Endothelial cell of umbilical vein (primary cell): ENCODE measurements around the gene CCSER2. TPM values are rescaled to one million over a fixed set of nuclear protein-coding genes. Genes with fewer than 3 reads are reported as not detected.
A peak's percentile ranks its signal among the peaks of the same experiment; 100 is the strongest.

Experiments used
- BruUV-seq: library from RNA; stranded (reverse); fragments of 400-500 nt; replicated peaks from 2 replicates; lab custom pipeline; 2021; lab: Mats Ljungman, UMichigan
- CTCF ChIA-PET: fragments of 300-600, 350-600 bp; sonication (Branson Sonifier 250); formaldehyde crosslinking; loops from one replicate; lab custom pipeline; 2021; ENCODE audit warnings: antibody characterized with exemption, inconsistent platforms; lab: Charles Lee
- POLR2A ChIA-PET: fragments of 300-600, 350-600 bp; sonication (Branson Sonifier 250); formaldehyde crosslinking; loops from one replicate; lab custom pipeline; 2021; ENCODE audit warnings: antibody characterized with exemption, inconsistent platforms; lab: Charles Lee
- DNase-seq: peaks from one replicate; pipeline ENCODE4 v3.0.0-alpha.2; 2011; ENCODE audit warnings: low read depth, low spot score
- FAIRE-seq: peaks from 2 replicates; lab custom pipeline; 2011; peaks lifted over from hg19 to GRCh38; lab: Jason Lieb, UNC
- H2AFZ ChIP-seq: 2 replicates; pipeline ENCODE4 v1.6.0; 2012; ENCODE audit warnings: low read depth, low read length, control low read depth, inconsistent platforms
- H3K27ac ChIP-seq: 2 replicates; pipeline ENCODE4 v1.5.1; 2011; ENCODE audit warnings: low read depth, mild to moderate bottlenecking, control low read depth, low read length, moderate library complexity; ENCODE audit not compliant: insufficient read depth
- H3K27me3 ChIP-seq, 2 experiments: 2 replicates each; pipeline versions ENCODE4 v1.6.0 to v1.6.1; 2011; ENCODE audit warnings: low read length in 2 of 2, mixed read lengths in 1 of 2; ENCODE audit not compliant: control insufficient read depth in 2 of 2, insufficient read depth in 2 of 2
- H3K36me3 ChIP-seq, 2 experiments: 2 replicates in 1 of 2; 3 replicates in 1 of 2; pipeline ENCODE4 v1.5.1; 2011; ENCODE audit warnings: low read length in 2 of 2, mild to moderate bottlenecking in 1 of 2, moderate library complexity in 1 of 2; ENCODE audit not compliant: control insufficient read depth in 2 of 2, insufficient read depth in 2 of 2; ENCODE audit errors: extremely low read depth in 1 of 2
- H3K4me1 ChIP-seq: 3 replicates; pipeline ENCODE4 v1.5.1; 2011; ENCODE audit warnings: mild to moderate bottlenecking, low read length; ENCODE audit not compliant: control insufficient read depth, insufficient read depth; ENCODE audit errors: extremely low read depth
- H3K4me2 ChIP-seq: 2 replicates; pipeline ENCODE4 v1.6.1; 2011; ENCODE audit warnings: low read length, control low read depth, mixed read lengths; ENCODE audit not compliant: insufficient read depth
- H3K4me3 ChIP-seq, 3 experiments: fragments of 200-600 bp in 1 of 3; sonication (generic), shearing (Covaris generic) in 1 of 3; replicated peaks in 1 of 3; 2 replicates each; pipeline ENCODE4 v1.5.1; 2011 to 2016; ENCODE audit warnings: control low read depth in 3 of 3, low read length in 3 of 3, mild to moderate bottlenecking in 2 of 3, inconsistent platforms in 1 of 3, low read depth in 1 of 3, moderate library complexity in 1 of 3; ENCODE audit not compliant: insufficient read depth in 1 of 3
- H3K79me2 ChIP-seq: 2 replicates; pipeline ENCODE4 v1.6.0; 2012; ENCODE audit warnings: low read length, inconsistent platforms; ENCODE audit not compliant: control insufficient read depth, insufficient read depth
- H3K9ac ChIP-seq: replicated peaks from 2 replicates; pipeline ENCODE3; 2011; ENCODE audit warnings: low read length, control low read depth; ENCODE audit not compliant: insufficient read depth; ENCODE audit errors: extremely low read depth
- H3K9me1 ChIP-seq: replicated peaks from 3 replicates; pipeline ENCODE4 v1.6.0; 2011; ENCODE audit warnings: mild to moderate bottlenecking, low read length; ENCODE audit not compliant: control insufficient read depth, insufficient read depth; ENCODE audit errors: extremely low read depth
- H3K9me3 ChIP-seq: replicated peaks from 2 replicates; pipeline ENCODE4 v1.5.1; 2012; ENCODE audit warnings: low read length, inconsistent platforms; ENCODE audit not compliant: control insufficient read depth, insufficient read depth
- H4K20me1 ChIP-seq: replicated peaks from 2 replicates; pipeline ENCODE3; 2011; ENCODE audit warnings: mild to moderate bottlenecking, low read length; ENCODE audit not compliant: control insufficient read depth, insufficient read depth; ENCODE audit errors: extremely low read depth
- FOS ChIP-seq: IDR thresholded peaks from 2 replicates; pipeline ENCODE4 v1.6.1; 2011; ENCODE audit warnings: mild to moderate bottlenecking, low read length, moderate library complexity, borderline replicate concordance; ENCODE audit not compliant: insufficient read depth
- GATA2 ChIP-seq: IDR thresholded peaks from 2 replicates; pipeline ENCODE4 v1.7.0; 2011; ENCODE audit warnings: low read depth, mild to moderate bottlenecking, moderate library complexity, mixed read lengths, low read length; ENCODE audit not compliant: insufficient read length, insufficient read depth
- JUN ChIP-seq: IDR thresholded peaks from 2 replicates; pipeline ENCODE4 v1.6.1; 2011; ENCODE audit warnings: borderline replicate concordance, low read depth; ENCODE audit not compliant: insufficient read length, insufficient read depth
- MYC ChIP-seq: IDR thresholded peaks from one replicate; pipeline ENCODE4 v1.6.1; 2011; ENCODE audit warnings: mild to moderate bottlenecking, low read depth, low read length
- POLR2AphosphoS5 ChIP-seq: IDR thresholded peaks from 2 replicates; pipeline ENCODE4 v1.6.1; 2012; ENCODE audit warnings: low read depth, mild to moderate bottlenecking, control low read depth, low read length, moderate library complexity; ENCODE audit not compliant: insufficient read depth
- dilution Hi-C: fragments of 300-500 bp; cut with MboI; formaldehyde crosslinking; loops from one replicate; pipeline ENCODE4 v1.15.0; 2019; ENCODE audit warnings: low sequenced_read_pairs; ENCODE audit not compliant: extremely low pct_ligation_motif_present
- intact Hi-C: fragments of 100-400 bp; cut with micrococcal nuclease; formaldehyde crosslinking; loops from one replicate; pipeline ENCODE4 v1.10.0; 2022
- polyA plus RNA-seq, 4 experiments: library from polyadenylated mRNA; depleted of rRNA in 3 of 4; stranded (reverse) in 3 of 4; unstranded in 1 of 4; fragments of >200 nt; gene quantifications; 2 replicates each; pipeline versions ENCODE4 v1.2.1 to v1.2.3, GENCODE V29; 2011 to 2012; ENCODE audit warnings: missing spikeins in 1 of 4
- total RNA-seq: library from RNA; stranded (reverse); gene quantifications from 2 replicates; pipeline ENCODE4 v1.2.3, GENCODE V29; 2021
- TF ChIP-seq, protein P1 (sequence below): IDR thresholded peaks from 2 replicates; pipeline ENCODE4 v1.6.1; 2011; ENCODE audit not compliant: insufficient read depth, insufficient read length
- TF ChIP-seq, protein P2 (sequence below), 2 donors: IDR thresholded peaks; 1 replicate in 1 of 2; 2 replicates in 1 of 2; pipeline ENCODE4 v1.5.1; 2011; ENCODE audit warnings: low read length in 2 of 2, mild to moderate bottlenecking in 2 of 2, moderate library complexity in 2 of 2, control low read depth in 1 of 2, inconsistent platforms in 1 of 2, low read depth in 1 of 2; ENCODE audit not compliant: insufficient read depth in 1 of 2; ENCODE audit errors: extremely low read depth in 1 of 2

The CCSER2 gene
- total and polyA plus RNA-seq, 2 donors (not counting 3 experiments of a cell fraction or from before 2014, with no cell fraction given) = 14.5 to 49.3 TPM

DNA sequence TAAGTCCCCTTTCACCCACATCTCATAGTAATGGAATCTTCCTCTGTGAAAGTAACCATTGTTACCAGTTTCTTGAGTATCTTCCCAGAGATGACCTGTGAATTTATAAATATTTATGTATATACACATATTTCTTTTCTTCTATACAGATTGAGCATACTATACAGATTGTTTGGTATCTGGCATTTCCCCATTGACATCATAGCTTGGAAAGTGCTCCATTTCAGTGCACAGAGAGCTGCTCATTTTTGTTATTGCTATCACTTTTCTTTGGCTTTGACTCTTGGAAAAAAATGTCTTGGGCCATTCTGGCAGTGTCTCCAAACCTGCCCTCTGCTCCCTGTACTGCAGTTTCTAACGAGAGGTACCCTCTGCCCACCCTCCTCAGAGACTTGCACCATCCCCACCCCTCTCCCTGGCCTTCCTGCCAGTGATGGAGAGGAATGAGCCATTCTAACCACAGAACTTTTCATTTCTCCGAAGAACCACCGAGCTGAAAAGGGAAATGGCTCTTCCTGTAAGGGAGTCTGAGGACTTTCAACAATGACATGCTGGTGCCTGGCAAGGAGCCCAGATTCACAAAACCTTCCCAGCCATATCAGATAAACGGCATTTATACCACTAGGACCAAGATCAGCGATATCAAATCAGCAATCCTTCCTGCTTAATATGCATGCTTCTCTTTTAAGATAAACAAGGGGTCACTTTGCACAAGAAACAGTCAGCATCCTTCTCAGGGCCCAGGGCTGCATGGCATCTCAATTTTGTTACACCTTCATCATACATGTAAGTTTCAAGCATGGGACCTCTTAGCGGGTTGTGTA, 19.7 kb upstream of the CCSER2 start:
- BruUV-seq = no TSS peak
- POLR2A ChIA-PET = interaction anchor here (1.3 kb wide), 1 partner anchor 12 kb away, joined by 3 read pairs; no protein-coding TSS in a partner anchor
- peak; percentile 93 for DNase-seq
- no peaks in the 10 kb centered on the region for H3K9me1 ChIP-seq
- peak; percentile 98 for FAIRE-seq
- no peaks in the 10 kb centered on the region for H3K27me3 ChIP-seq
- peak overlapping the region; percentile 56 for H3K4me2 ChIP-seq
- TF ChIP-seq, protein P1, sequence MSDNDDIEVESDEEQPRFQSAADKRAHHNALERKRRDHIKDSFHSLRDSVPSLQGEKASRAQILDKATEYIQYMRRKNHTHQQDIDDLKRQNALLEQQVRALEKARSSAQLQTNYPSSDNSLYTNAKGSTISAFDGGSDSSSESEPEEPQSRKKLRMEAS = peak; percentile 33
- TF ChIP-seq POLR2AphosphoS5 (peak; percentile 78), GATA2 (peak; percentile 99), FOS (peak; percentile 41), MYC (no peak), JUN (peak; percentile 32)
- TF ChIP-seq, protein P2, sequence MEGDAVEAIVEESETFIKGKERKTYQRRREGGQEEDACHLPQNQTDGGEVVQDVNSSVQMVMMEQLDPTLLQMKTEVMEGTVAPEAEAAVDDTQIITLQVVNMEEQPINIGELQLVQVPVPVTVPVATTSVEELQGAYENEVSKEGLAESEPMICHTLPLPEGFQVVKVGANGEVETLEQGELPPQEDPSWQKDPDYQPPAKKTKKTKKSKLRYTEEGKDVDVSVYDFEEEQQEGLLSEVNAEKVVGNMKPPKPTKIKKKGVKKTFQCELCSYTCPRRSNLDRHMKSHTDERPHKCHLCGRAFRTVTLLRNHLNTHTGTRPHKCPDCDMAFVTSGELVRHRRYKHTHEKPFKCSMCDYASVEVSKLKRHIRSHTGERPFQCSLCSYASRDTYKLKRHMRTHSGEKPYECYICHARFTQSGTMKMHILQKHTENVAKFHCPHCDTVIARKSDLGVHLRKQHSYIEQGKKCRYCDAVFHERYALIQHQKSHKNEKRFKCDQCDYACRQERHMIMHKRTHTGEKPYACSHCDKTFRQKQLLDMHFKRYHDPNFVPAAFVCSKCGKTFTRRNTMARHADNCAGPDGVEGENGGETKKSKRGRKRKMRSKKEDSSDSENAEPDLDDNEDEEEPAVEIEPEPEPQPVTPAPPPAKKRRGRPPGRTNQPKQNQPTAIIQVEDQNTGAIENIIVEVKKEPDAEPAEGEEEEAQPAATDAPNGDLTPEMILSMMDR (IDR thresholded peaks at IDR 0.05; ENCODE audit: extremely low read depth in 1 of 2, insufficient read depth in 1 of 2, low read depth in 1 of 2, low read length in 2 of 2) = no peak
- H4K20me1 ChIP-seq = no peaks in the 10 kb centered on the region
- H2AFZ ChIP-seq = peak overlapping the region; percentile 36
- intact Hi-C loops (loop anchor here (1.0 to 2.0 kb wide), 2 partner anchors 12 to 20 kb away; partner anchors contain the start of gene CCSER2), dilution Hi-C loops (no loop called here)
- no peaks in the 10 kb centered on the region for H3K79me2 ChIP-seq
- no peaks in the 10 kb centered on the region for H3K9me3 ChIP-seq
- peak overlapping the region; percentile 84 for H3K27ac ChIP-seq
- CTCF ChIA-PET = interaction anchor here (0.7 to 3.0 kb wide), 9 partner anchors 9 to 231 kb away, joined by 3 to 20 read pairs (median 5); partner anchors contain the start of gene CCSER2
- H3K36me3 ChIP-seq = no peaks in the 10 kb centered on the region
- peak overlapping the region; percentile 44 for H3K9ac ChIP-seq
- H3K4me1 ChIP-seq = peaks cover 35% of the 10 kb centered on the region
- peak overlapping the region in 1 of 3 experiments; percentile 10 for H3K4me3 ChIP-seq
